HepG2 (cell line): Measurements from ENCODE around the gene PTMA. TPM values are rescaled to one million over a fixed set of nuclear protein-coding genes. Genes with fewer than 3 reads are reported as not detected.

Experiments used
- ATF1 ChIP-seq: IDR thresholded peaks from 2 replicates; pipeline ENCODE4 v1.6.1; 2016; ENCODE audit warnings: mild to moderate bottlenecking, control low read depth
- CREBL2 ChIP-seq: sonication (generic); formaldehyde crosslinking; IDR thresholded peaks from 2 replicates; pipeline ENCODE4 v1.8.1; 2023; ENCODE audit warnings: missing genetic modification reagents, mild to moderate bottlenecking, borderline replicate concordance
- ESRRA ChIP-seq: sonication (generic); formaldehyde crosslinking; IDR thresholded peaks from 2 replicates; pipeline ENCODE4 v1.5.1; 2020; ENCODE audit warnings: mild to moderate bottlenecking, low read depth, missing genetic modification reagents
- FOXO1 ChIP-seq: sonication (generic); formaldehyde crosslinking; IDR thresholded peaks from 2 replicates; pipeline ENCODE4 v1.4.0; 2020; ENCODE audit warnings: missing genetic modification reagents
- GATAD2A ChIP-seq: IDR thresholded peaks from 2 replicates; pipeline ENCODE4 v1.6.1; 2016
- HCFC1 ChIP-seq: fragments of 150-350 bp; IDR thresholded peaks from 2 replicates; pipeline ENCODE4 v1.6.1; 2014; ENCODE audit warnings: low read depth, low read length
- MTA1 ChIP-seq: sonication (generic); formaldehyde crosslinking; IDR thresholded peaks from 2 replicates; pipeline ENCODE4 v1.4.0; 2020; ENCODE audit warnings: missing genetic modification reagents, mild to moderate bottlenecking, borderline replicate concordance
- NR1H2 ChIP-seq: sonication (generic); formaldehyde crosslinking; IDR thresholded peaks from 2 replicates; pipeline ENCODE4 v1.8.1; 2022; ENCODE audit warnings: low read depth, missing genetic modification reagents, borderline replicate concordance
- RBM39 ChIP-seq: fragments of 200-400 bp; formaldehyde crosslinking; IDR thresholded peaks from one replicate; pipeline ENCODE4 v1.6.1; 2018; ENCODE audit warnings: antibody characterized with exemption, mild to moderate bottlenecking, low read depth, low read length; ENCODE audit not compliant: poor library complexity, severe bottlenecking
- SNAI1 ChIP-seq: sonication (generic); formaldehyde crosslinking; IDR thresholded peaks from 2 replicates; pipeline ENCODE4 v1.5.0; 2020; ENCODE audit warnings: mild to moderate bottlenecking, missing genetic modification reagents, borderline replicate concordance
- SOX13 ChIP-seq, 3 experiments: fragments of 450-650 bp in 1 of 3; sonication (generic) in 1 of 3; formaldehyde crosslinking in 1 of 3; IDR thresholded peaks in 2 of 3; conservative IDR thresholded peaks in 1 of 3; 2 replicates each; pipeline versions ENCODE4 v1.5.0 to v1.6.1; 2016 to 2020; ENCODE audit warnings: antibody characterized with exemption in 1 of 3, mild to moderate bottlenecking in 1 of 3, missing compliant biosample characterization in 1 of 3, missing genetic modification reagents in 1 of 3, moderate library complexity in 1 of 3
- SP5 ChIP-seq: IDR thresholded peaks from 2 replicates; pipeline ENCODE4 v1.6.1; 2016; ENCODE audit warnings: low read depth, borderline replicate concordance
- ZBTB21 ChIP-seq: sonication (generic); formaldehyde crosslinking; IDR thresholded peaks from 2 replicates; pipeline ENCODE4 v1.4.0; 2020; ENCODE audit warnings: missing genetic modification reagents
- ZNF30 ChIP-seq: sonication (generic); formaldehyde crosslinking; IDR thresholded peaks from 2 replicates; pipeline ENCODE4 v1.5.0; 2020; ENCODE audit warnings: mild to moderate bottlenecking, missing genetic modification reagents
- ZNF317 ChIP-seq: sonication (generic); formaldehyde crosslinking; IDR thresholded peaks from 2 replicates; pipeline ENCODE4 v1.5.0; 2020; ENCODE audit warnings: mild to moderate bottlenecking, missing genetic modification reagents
- ZNF589 ChIP-seq: sonication (generic); formaldehyde crosslinking; conservative IDR thresholded peaks from 2 replicates; pipeline ENCODE4 v1.8.0; 2022; ENCODE audit warnings: mild to moderate bottlenecking, moderate library complexity, missing genetic modification reagents
- ZNF703 ChIP-seq: sonication (generic); formaldehyde crosslinking; IDR thresholded peaks from 2 replicates; pipeline ENCODE4 v1.5.1; 2020; ENCODE audit warnings: missing genetic modification reagents, mild to moderate bottlenecking, moderate library complexity, borderline replicate concordance
- ZNF720 ChIP-seq: sonication (generic); formaldehyde crosslinking; IDR thresholded peaks from 2 replicates; pipeline ENCODE4 v1.4.0; 2020; ENCODE audit warnings: missing genetic modification reagents
- polyA plus RNA-seq, 8 experiments: library from polyadenylated mRNA; depleted of rRNA in 3 of 8; stranded (reverse) in 7 of 8; unstranded in 1 of 8; fragments of >200 nt; fragmentation: Illumina TruSeq in 4 of 8; extraction: Trizol in 4 of 8; gene quantifications; 2 replicates each; pipeline versions ENCODE4 v1.2.1 to v1.2.3, GENCODE V29; 2011 to 2016; ENCODE audit warnings: low read depth in 4 of 8, missing spikeins in 1 of 8, mixed read lengths in 1 of 8; ENCODE audit not compliant: insufficient read depth in 1 of 8
- total RNA-seq, 5 experiments: library from RNA; depleted of rRNA; stranded (reverse); fragments of >200 nt; fragmentation: Illumina TruSeq; extraction: Trizol; gene quantifications; 2 replicates each; pipeline ENCODE4 v1.2.3, GENCODE V29; 2016; ENCODE audit warnings: low read depth in 1 of 5
- TF ChIP-seq, protein P1 (sequence below): sonication (generic); formaldehyde crosslinking; IDR thresholded peaks from 2 replicates; pipeline ENCODE4 v1.4.0; 2020; ENCODE audit warnings: mild to moderate bottlenecking, missing genetic modification reagents
- TF ChIP-seq, protein P2 (sequence below): sonication (generic); formaldehyde crosslinking; IDR thresholded peaks from 2 replicates; pipeline ENCODE4 v1.4.0; 2020; ENCODE audit warnings: missing genetic modification reagents
- TF ChIP-seq, protein P3 (sequence below), 2 experiments: fragments of 450-650 bp in 1 of 2; sonication (generic) in 1 of 2; formaldehyde crosslinking; IDR thresholded peaks; 2 replicates each; pipeline versions ENCODE4 v1.5.0 to v1.8.0; 2020 to 2022; ENCODE audit warnings: mild to moderate bottlenecking in 1 of 2, missing genetic modification reagents in 1 of 2

The PTMA gene
- total and polyA plus RNA-seq, 2 of the 13 experiments (the other 11 are each of a cell fraction or from before 2014, with no cell fraction given): 190 to 1,086 TPM

GRCh38 chr2:231680992-231681852 lies 27.1 kb upstream of the PTMA start (continued):
- TF ChIP-seq CREBL2 (CRISPR knock-in tag) (peak; percentile 71), HCFC1 (no peak), NR1H2 (CRISPR knock-in tag) (no peak), ESRRA (CRISPR knock-in tag) (0 out of 2 replicates have a peak, but pooled peaks have one; percentile 78), FOXO1 (CRISPR knock-in tag) (peak; percentile 59; the same call in 1 of the 2 replicates), MTA1 (CRISPR knock-in tag) (peak; percentile 81; the same call in 1 of the 2 replicates), SP5 (peak; percentile 67; the same call in 1 of the 2 replicates), SOX13 (IDR thresholded peaks at IDR 0.05) (no peak), SOX13 (CRISPR knock-in tag; conservative IDR thresholded peaks at IDR 0.05 in 1 of 2, IDR thresholded peaks at IDR 0.05 in 1 of 2) (no peak; a peak in 1 of 4 replicates), ZNF30 (CRISPR knock-in tag) (peak; percentile 66; the same call in 1 of the 2 replicates), ZNF589 (CRISPR knock-in tag) (no peak; the same call in 1 of the 2 replicates), RBM39 (no peak), ZNF703 (CRISPR knock-in tag) (no peak), ZNF720 (no peak), SNAI1 (CRISPR knock-in tag) (no peak), ZBTB21 (CRISPR knock-in tag) (no peak), GATAD2A (CRISPR knock-in tag) (peak; percentile 26), ZNF317 (CRISPR knock-in tag) (peak; percentile 43; the same call in 1 of the 2 replicates), ATF1 (no peak)
- TF ChIP-seq, protein P1, sequence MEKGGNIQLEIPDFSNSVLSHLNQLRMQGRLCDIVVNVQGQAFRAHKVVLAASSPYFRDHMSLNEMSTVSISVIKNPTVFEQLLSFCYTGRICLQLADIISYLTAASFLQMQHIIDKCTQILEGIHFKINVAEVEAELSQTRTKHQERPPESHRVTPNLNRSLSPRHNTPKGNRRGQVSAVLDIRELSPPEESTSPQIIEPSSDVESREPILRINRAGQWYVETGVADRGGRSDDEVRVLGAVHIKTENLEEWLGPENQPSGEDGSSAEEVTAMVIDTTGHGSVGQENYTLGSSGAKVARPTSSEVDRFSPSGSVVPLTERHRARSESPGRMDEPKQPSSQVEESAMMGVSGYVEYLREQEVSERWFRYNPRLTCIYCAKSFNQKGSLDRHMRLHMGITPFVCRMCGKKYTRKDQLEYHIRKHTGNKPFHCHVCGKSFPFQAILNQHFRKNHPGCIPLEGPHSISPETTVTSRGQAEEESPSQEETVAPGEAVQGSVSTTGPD (CRISPR knock-in tag): no peak
- TF ChIP-seq, protein P2, sequence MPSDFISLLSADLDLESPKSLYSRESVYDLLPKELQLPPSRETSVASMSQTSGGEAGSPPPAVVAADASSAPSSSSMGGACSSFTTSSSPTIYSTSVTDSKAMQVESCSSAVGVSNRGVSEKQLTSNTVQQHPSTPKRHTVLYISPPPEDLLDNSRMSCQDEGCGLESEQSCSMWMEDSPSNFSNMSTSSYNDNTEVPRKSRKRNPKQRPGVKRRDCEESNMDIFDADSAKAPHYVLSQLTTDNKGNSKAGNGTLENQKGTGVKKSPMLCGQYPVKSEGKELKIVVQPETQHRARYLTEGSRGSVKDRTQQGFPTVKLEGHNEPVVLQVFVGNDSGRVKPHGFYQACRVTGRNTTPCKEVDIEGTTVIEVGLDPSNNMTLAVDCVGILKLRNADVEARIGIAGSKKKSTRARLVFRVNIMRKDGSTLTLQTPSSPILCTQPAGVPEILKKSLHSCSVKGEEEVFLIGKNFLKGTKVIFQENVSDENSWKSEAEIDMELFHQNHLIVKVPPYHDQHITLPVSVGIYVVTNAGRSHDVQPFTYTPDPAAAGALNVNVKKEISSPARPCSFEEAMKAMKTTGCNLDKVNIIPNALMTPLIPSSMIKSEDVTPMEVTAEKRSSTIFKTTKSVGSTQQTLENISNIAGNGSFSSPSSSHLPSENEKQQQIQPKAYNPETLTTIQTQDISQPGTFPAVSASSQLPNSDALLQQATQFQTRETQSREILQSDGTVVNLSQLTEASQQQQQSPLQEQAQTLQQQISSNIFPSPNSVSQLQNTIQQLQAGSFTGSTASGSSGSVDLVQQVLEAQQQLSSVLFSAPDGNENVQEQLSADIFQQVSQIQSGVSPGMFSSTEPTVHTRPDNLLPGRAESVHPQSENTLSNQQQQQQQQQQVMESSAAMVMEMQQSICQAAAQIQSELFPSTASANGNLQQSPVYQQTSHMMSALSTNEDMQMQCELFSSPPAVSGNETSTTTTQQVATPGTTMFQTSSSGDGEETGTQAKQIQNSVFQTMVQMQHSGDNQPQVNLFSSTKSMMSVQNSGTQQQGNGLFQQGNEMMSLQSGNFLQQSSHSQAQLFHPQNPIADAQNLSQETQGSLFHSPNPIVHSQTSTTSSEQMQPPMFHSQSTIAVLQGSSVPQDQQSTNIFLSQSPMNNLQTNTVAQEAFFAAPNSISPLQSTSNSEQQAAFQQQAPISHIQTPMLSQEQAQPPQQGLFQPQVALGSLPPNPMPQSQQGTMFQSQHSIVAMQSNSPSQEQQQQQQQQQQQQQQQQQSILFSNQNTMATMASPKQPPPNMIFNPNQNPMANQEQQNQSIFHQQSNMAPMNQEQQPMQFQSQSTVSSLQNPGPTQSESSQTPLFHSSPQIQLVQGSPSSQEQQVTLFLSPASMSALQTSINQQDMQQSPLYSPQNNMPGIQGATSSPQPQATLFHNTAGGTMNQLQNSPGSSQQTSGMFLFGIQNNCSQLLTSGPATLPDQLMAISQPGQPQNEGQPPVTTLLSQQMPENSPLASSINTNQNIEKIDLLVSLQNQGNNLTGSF (CRISPR knock-in tag): no peak; the same call in 1 of the 2 replicates
- TF ChIP-seq, protein P3, sequence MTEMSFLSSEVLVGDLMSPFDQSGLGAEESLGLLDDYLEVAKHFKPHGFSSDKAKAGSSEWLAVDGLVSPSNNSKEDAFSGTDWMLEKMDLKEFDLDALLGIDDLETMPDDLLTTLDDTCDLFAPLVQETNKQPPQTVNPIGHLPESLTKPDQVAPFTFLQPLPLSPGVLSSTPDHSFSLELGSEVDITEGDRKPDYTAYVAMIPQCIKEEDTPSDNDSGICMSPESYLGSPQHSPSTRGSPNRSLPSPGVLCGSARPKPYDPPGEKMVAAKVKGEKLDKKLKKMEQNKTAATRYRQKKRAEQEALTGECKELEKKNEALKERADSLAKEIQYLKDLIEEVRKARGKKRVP (CRISPR knock-in tag; IDR thresholded peaks at IDR 0.05): no peak
